GM19468 (cell line): ENCODE measurements around the gene ERH.
"Not testable (repeated sequence)": the region's sequence is repeated elsewhere in the genome, so short reads cannot be mapped to it uniquely, and the experiment has no call there.

Experiments used
- ATAC-seq: cut with Tn5 transposase; IDR thresholded peaks from one replicate; pipeline ENCODE4 v1.9.1; 2021; ENCODE audit warnings: mild to moderate bottlenecking, moderate library complexity, moderate number of reproducible peaks; ENCODE audit not compliant: unreplicated experiment; ENCODE audit errors: extremely low read depth

ERH gene

DNA sequence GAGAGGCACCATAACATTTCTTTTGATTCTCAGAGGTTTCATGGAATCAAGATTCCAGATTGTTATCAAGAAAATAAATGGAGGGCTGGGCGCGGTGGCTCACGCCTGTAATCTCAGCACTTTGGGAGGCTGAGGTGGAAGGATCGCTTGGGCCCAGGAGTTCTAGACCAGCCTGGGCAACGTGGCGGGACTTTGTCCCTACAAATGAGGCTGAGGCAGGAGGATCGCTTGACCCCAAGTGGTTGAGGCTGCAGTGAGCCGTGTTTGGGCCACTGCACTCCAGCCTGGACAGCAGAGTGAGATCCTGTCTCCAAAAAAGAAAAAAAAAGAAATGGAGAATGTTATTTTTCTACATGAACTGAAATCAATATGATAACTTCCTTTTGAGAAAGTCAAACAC, 1.7 kb upstream of the ERH start:
- no peak for ATAC-seq

DNA sequence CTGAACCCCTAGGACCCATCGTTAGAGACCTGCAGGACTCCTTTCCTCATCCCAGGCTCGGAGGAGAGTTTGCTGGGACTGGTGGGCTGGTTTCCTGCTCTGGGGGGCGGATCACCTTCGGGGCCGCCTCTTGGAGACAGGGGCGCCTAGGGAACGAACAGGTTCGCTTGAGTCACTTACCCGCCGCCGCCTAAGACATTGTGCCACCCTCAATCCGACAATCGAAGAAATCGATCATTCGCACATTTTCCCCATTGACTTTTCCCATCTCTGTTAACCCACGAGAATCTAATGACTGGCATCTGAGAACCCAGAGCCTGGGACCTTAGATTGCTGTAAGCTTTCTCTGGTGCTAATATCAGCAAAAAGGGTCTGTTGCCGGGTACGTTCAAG, 715 bp upstream of the ERH start:
- ATAC-seq = no peak

DNA sequence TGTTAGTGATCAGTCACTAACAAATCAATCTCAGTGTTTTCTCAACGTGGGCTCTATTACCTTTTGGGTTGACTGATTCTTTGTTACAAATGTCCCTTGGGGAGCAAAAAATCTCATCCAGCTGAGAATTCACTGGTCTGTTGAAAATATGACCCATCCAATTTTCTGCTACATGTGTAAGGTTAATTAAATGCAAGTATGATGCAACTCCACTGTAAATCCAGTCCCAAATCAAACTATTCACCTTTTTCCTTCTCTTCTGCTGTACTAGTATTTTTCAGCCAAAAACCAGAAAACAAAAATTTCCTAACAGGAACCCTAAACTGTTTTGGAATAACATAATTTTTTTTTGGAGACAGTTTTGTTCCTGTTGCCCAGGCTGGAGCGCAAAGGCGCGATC, 2.2 kb downstream of the ERH start:
- ATAC-seq = no peak

DNA sequence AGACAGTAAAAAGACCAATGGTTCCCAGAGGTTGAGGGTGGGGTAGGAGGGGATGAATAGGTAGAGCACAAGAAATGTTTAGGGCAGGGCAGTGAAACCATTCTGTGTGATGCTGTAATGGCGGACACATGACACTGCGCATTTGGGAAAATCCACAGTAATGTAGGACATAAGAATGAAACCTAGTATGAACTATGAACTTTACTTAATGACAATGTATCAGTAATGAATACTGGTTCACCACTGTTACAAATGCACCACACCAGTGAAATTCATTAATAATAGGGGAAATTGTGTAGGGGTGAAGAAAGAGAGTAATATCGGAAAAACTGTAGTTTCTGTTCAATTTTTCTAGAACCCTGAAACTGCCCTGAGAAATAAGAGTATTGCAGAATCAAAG, 5.6 kb downstream of the ERH start:
- no peak for ATAC-seq

DNA sequence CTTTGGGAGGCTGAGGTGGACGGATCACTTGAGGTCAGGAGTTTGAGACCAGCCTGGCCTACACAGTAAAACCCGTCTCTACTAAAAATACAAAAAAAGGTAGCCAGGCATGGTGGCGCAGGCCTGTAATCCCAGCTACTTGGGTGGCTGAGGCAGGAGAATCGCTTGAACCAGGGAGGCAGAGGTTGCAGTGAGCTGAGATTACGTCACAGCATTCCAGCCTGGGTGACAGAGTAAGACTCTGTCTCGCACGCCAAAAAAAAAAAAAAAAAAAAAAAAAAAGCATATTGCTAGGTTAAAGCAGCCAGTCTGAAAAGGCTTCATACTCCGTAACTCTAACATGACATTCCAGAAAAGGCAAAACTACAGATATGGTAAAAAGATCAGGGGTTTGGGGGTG, 6.7 kb downstream of the ERH start:
- not testable (repeated sequence) for ATAC-seq

DNA sequence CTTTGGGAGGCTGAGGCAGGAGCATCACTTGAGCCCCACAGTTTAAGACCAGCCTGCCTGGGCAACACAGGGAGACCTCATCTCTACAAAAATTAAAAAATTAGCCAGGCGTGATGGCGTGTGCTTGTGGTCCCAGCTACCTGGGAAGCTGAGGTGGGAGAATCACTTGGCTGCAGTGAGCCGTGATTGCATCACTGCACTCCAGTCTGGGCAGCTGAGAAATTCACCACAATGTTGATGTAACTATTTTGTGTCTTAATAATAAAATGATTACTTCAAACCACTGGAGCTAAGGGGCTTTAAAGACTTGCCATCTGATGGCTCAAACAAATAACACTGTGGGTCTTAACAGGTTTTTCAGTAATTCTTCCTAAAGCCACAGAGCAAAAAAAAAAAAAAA, 10.8 kb downstream of the ERH start:
- ATAC-seq = no peak

DNA sequence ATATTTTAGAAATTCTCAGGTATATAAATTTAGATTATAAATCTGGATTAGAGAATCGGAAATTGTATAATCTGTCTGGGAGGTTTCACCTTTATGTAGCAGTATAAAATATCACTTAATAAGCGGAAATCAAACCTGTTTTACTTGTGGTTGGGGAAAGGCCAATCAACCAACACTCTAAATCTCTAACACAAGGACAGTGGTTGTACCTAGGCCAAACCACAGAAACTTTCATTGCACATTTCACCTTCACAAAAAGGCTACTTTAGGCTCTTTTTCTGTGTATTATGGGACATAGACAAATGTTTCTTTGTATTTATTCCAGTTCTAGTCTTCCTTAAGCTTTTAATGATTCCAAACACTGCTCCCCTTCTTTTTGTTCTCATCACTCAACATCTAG, 19.8 kb downstream of the ERH start:
- no peak for ATAC-seq

DNA sequence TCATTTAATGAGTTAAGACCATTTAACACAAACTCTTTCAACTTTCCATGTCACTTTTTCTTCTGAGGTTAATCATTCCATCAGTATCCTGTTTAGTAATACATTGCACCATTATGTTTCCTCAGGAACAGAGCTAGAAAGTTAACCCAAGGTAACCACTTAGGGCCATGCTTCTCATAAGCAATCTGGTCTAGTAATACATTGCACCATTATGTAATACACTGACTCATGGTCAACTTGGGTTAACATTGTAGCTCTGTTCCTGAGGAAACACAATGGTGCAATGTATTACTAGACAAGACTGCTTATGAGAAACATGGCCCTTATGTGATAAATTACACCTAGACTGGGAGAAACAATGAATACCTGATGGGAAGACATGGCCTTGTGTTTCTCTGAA, 21.7 kb downstream of the ERH start:
- no peak for ATAC-seq

DNA sequence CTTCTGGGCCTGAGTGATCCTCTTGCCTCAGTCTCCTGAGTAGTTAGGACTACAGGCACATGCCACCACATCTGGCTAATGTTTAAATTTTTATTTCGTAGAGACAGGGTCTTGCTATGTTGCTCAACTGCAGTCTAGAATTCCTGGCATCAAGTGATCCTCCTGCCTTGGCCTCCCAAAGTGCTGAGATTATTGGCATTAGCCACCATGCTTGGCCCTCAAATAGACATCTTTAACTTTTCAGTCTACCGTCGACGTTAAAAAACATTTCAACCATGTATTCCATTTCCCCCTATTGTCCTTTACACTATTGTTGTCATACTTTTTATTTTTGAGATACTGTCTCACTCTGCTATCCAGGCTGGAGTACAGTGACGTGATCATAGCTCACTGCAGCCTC, 22.4 kb downstream of the ERH start:
- ATAC-seq = no peak

DNA sequence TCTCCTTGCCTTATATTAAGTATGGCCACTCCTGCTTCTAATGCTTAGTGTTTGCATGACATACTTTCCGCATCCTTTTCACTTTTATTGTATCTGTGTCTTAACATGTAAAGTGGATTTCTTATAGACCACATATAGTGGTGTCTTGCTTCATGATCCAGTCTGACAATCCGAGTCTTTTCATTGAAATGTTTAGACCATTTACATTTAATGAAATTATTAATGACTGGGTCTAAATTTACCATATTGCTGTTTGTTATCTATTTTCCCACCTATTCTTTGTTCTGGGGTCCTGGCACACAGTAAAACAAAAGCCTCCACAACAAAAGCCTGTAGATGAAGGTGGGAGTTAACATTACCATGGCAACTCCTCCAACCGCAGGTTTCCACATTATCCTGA, 22.9 kb downstream of the ERH start:
- ATAC-seq = no peak

DNA sequence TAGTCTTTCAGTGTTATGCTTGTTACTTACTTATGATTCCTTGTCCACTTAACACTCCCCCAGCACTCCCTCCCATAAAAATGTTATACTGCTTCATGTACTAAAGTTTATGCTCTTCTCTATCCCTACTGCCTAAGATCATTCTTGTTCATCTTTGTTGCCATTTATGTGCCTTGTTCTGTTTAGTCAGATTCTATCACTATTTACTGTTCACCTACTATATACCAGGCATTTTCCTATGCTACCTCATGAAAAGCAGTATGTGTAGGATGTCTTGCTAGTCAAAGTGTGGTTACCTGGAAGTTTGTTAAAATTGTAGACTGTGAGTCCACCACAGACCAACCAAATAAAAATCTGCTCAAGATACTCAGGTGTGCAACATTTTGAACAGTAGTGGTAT, 23.9 kb downstream of the ERH start:
- no peak for ATAC-seq

DNA sequence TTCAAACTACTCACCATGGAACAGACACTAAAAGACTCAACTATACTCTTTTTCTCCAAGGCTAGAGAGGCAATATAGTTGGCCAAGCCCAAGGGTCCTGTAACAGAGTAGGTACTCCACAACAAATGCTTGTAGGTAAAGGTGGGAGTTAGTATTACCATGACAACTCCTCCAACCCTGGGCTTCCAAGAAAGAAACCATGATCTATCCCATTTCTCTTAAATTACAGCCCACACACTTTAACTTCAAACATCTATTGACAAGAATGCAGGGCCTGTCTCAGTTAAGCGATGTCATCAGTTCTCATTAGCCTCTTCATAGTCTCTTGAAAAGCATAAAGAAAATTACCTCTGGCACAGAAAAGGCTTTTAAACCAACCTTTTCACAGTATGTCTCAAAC, 25.0 kb downstream of the ERH start:
- ATAC-seq = no peak

DNA sequence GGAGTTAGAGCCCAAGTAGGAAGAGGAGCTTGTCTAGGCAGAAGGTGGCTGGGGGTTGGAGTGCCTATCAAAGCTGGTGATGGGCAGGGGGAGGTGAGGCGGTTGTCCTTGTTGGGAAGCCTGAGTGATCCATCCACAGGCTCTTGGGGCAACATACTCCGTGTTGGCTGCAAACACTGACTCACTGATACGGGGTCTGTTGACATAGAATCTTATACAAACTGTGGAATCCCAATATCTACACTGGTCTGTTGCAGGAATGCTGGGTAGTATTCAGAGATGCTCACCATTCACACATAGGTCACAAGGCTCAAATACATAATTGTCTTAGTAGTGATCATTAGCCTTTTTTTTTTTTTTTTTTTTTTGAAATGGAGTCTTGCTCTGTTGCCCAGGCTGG, 26.0 kb downstream of the ERH start:
- ATAC-seq = no peak

DNA sequence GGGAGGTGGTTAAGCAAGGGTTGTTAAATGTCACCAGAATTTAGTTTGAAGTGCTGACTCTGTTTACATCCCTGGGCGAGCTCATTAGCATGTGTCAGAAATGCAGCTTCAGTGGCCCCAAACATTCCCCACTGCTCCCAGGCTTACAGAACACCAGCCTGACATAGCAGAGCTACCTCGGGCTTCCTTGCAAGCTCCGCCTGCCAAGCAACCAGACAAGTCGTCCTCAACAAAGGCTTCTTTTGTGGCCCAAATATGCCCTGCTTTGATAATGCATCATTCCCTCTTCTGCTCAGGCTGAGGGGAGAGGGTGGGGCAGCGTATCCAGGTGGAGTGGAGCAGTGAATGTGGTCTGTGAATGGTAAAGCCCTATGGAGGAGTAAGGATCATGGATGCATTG, 28.0 kb downstream of the ERH start:
- no peak for ATAC-seq

DNA sequence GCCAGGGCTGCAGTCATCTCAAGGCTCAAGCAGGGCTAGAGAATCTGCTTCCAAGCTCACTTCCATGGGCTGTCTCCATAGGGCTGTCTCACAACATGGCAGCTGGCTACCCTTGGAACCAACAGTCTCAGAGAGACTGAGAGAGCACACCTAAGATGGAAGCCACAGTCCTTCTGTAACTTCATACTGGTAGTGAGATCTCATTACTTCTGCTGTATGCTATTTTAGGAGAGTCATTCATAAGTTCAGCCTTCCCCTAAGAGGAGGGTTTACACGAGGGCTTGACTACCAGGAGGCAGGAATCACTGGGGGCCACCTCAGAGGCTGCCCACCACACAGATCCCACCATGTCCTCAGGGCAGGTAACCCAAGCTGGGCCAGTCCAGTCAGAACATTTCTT, 29.7 kb downstream of the ERH start:
- ATAC-seq = no peak

DNA sequence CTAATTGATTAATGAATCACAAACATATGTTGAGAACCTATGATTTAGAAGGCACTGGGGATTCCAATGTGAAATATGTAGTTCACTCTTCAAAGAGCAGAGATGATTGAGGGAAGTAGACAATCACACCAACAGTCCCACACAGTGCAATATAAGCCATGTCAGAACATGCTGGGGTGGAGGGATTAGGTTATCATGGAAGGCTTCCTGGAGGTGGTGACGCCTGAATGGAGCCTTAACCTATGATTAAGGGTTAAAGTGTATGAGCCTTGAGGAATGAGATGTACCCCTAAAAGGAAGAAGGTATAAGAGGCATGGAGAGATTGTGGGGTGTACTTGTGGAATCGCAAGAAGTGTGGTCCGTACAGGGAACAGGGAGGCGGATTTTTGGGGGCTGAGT, 31.3 kb downstream of the ERH start:
- ATAC-seq = no peak

DNA sequence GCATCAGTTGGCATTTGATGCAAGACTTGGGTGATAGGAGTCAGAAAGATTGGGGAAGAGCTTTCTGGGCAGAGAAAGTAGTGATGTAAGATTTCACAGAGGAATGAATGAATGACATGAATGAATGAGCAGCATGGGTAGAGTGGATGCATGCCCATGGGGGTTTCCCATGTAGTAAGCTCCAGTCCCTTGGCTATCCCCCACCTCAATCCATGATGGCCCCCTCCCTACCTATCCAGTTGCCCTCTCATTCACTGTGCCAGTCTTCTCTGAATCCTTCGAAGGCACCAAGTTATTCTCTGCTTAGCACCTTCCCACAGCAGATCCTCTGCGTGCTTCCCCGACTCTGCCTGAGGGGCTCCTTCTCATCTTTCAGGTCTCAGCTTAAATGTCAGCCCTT, 32.0 kb downstream of the ERH start:
- ATAC-seq = no peak

DNA sequence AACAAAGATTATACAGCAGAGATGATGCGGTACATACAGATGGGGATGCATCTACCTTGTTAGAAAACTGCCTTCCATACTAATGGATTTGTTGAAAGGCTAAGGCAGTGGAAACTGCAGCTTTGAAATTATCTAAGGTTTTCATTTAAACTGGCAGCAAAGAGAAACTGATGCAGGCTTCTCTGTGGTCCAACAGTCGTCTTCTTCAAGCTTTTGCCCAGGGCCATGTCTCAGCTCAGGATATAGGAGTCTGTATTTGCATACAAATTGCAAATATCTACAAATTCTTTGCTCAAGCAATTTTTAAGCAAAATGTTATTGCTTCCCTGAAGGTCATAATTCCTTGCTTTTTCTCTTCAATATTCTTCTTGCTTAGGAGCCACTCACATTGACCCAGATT, 33.7 kb downstream of the ERH start:
- ATAC-seq = no peak

DNA sequence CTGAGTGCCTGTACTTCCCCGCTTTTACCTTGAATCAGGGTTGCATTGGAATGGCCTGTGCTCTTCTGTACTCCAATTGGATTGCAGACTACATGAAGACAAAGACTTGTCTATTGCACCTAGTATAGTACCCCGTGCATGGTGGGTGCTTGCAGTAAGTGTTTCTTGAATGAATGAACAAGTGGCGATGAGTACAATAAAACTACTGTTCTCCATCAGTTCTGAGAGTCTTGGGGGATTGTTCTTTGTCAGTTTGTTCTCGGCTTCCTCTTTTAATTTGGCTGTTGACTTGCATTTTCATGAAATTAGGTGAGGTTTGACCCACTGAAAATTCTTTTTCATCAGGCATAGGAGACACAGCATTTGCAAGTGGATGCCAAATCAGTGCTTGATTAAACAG, 34.1 kb downstream of the ERH start:
- ATAC-seq = no peak

DNA sequence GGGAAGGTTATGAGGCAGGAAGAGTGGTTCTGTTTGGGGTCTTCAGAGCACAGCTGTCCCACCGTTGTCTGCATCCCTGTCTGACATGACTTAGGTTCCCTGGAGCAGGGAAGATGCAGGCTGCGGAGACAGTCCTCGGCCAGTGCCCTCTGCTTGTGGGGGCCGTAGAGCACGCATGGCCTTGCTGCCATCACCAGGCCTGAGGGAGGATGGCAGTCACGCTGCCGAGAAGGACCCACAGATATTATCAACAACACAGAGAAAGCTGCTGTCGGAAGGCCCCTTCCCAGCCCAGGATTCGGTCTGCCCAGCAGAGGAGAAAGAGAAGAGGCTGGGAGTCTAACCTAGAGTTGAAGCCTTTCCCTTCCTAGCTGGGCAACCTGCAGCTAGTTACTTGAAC, 35.0 kb downstream of the ERH start:
- no peak for ATAC-seq

DNA sequence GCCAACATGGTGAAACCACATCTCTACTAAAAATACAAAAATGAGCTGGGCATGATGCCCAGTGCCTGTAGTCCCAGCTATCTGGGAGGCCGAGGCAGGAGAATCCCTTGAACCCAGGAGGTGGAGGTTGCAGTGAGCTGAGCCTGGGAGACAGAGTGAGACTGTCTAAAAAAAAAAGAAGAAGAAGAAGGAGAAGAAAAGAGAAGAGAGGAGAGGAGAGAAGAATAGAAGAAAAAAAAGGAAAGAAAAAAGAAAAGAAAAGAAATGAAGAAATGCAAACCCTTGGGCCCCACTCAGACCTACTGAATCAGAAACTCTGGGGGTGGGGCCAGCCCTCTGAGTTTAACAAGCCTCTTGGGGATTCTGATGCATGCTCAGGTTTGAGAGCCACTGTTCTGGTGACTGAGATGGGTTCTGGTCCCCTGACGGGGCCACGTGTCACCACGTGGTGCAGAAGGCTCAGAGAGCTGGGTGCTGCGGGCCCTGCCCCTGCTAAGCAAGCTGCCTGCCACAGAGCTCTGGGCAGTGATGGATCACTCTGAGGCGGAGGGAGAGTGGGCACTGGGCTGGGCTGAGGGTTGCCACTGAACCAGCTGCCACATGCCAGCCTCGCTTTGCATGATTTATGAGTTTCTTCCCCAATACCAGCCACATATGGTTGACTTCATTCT, 37.5 kb downstream of the ERH start:
- no peak for ATAC-seq

DNA sequence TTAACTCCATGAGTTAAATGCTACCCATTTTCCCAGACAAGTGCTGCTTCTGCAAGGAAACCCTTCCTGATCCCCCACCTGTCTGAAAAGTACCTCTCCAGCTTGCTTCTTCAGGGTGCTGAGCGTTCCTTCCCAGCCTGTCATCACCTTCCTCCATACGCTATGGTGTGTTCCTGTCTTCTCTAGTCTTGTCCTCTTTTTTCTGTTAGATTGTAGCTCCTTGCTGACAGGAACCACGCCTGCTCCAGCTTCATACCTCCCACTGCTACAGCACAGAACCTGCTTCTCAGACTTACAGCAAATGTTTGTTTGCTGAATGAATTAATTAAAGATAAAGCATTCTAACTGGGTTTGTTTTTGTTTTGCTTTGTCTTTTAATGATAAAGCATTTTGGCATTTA, 39.1 kb downstream of the ERH start:
- no peak for ATAC-seq
